ENCODE data around the gene UROC1. TPM values are rescaled to one million over a fixed set of nuclear protein-coding genes. Genes with fewer than 3 reads are reported as not detected.

Gene UROC1
- total and polyA plus RNA-seq, 2 experiments from 2014 or later: not detected

DNA sequence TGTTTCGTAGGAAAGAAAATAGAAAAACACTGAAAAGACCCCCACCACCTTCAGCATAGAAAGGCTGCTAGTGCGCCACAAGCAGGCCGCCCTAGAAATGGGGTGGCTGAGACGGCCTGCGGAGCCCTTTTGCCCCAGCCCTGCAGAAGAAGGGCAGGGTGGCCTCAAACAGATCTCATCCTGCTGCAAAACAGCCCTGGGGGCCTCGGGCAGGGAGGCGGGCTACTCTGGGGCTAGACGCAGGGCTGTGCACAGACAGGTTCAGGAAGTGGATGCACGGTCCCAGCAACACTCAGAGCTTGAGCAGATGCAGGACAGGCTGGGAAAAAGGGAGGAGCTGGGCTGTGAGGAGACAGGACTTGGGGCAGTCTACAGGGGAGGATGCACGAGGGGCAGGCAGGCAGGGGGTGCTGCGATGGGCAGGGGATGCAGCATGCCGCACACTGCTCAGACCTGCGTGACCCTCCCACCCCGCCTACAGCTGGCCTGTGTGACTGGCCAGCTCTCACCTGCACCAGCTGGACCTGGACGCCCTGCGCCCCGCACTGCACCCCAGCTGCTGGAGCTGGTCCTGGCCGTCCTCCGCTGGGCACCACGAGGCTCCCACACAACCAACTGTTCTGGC lies 76.2 kb downstream of the UROC1 start:
- no peaks in the 10 kb centered on the region for H3K79me2 ChIP-seq (replicated peaks; ENCODE audit: insufficient read depth)
- no peak for DNase-seq (ENCODE audit: low spot score)
- H3F3A ChIP-seq (replicated peaks; ENCODE audit: low read depth): no peaks in the 10 kb centered on the region
- H3K27ac Mint-ChIP-seq: no peak overlapping the region; the same call in 1 of the 2 replicates
- no peak overlapping the region for H3K4me2 ChIP-seq
- H3K4me3 Mint-ChIP-seq: no peak overlapping the region
- no peaks in the 10 kb centered on the region for H3K36me3 ChIP-seq (ENCODE audit: insufficient read depth)
- H3K9me2 ChIP-seq (ENCODE audit: insufficient read depth): no peaks in the 10 kb centered on the region
- peaks cover 19% of the 10 kb centered on the region for H3K36me3 Mint-ChIP-seq (ENCODE audit: low read depth)
- ATAC-seq: no peak; the same call in 2 of the 3 replicates
- H3K9me3 Mint-ChIP-seq: no peaks in the 10 kb centered on the region
- H2AFZ ChIP-seq: no peak overlapping the region
- no peaks in the 10 kb centered on the region for H3K27me3 ChIP-seq (ENCODE audit: insufficient read depth)
- H4K20me1 ChIP-seq (replicated peaks; ENCODE audit: insufficient read depth): no peaks in the 10 kb centered on the region; the same call in 1 of the 2 replicates
- no peaks in the 10 kb centered on the region for H3K27me3 Mint-ChIP-seq (ENCODE audit: insufficient read depth, low read depth, poor library complexity)
- H3K27ac ChIP-seq (ENCODE audit: low read depth): no peak overlapping the region; the same call in 1 of the 2 replicates
- peaks cover 41% of the 10 kb centered on the region for H3K4me1 Mint-ChIP-seq
- no peak overlapping the region for H3K4me3 ChIP-seq
- TF ChIP-seq, protein P1, sequence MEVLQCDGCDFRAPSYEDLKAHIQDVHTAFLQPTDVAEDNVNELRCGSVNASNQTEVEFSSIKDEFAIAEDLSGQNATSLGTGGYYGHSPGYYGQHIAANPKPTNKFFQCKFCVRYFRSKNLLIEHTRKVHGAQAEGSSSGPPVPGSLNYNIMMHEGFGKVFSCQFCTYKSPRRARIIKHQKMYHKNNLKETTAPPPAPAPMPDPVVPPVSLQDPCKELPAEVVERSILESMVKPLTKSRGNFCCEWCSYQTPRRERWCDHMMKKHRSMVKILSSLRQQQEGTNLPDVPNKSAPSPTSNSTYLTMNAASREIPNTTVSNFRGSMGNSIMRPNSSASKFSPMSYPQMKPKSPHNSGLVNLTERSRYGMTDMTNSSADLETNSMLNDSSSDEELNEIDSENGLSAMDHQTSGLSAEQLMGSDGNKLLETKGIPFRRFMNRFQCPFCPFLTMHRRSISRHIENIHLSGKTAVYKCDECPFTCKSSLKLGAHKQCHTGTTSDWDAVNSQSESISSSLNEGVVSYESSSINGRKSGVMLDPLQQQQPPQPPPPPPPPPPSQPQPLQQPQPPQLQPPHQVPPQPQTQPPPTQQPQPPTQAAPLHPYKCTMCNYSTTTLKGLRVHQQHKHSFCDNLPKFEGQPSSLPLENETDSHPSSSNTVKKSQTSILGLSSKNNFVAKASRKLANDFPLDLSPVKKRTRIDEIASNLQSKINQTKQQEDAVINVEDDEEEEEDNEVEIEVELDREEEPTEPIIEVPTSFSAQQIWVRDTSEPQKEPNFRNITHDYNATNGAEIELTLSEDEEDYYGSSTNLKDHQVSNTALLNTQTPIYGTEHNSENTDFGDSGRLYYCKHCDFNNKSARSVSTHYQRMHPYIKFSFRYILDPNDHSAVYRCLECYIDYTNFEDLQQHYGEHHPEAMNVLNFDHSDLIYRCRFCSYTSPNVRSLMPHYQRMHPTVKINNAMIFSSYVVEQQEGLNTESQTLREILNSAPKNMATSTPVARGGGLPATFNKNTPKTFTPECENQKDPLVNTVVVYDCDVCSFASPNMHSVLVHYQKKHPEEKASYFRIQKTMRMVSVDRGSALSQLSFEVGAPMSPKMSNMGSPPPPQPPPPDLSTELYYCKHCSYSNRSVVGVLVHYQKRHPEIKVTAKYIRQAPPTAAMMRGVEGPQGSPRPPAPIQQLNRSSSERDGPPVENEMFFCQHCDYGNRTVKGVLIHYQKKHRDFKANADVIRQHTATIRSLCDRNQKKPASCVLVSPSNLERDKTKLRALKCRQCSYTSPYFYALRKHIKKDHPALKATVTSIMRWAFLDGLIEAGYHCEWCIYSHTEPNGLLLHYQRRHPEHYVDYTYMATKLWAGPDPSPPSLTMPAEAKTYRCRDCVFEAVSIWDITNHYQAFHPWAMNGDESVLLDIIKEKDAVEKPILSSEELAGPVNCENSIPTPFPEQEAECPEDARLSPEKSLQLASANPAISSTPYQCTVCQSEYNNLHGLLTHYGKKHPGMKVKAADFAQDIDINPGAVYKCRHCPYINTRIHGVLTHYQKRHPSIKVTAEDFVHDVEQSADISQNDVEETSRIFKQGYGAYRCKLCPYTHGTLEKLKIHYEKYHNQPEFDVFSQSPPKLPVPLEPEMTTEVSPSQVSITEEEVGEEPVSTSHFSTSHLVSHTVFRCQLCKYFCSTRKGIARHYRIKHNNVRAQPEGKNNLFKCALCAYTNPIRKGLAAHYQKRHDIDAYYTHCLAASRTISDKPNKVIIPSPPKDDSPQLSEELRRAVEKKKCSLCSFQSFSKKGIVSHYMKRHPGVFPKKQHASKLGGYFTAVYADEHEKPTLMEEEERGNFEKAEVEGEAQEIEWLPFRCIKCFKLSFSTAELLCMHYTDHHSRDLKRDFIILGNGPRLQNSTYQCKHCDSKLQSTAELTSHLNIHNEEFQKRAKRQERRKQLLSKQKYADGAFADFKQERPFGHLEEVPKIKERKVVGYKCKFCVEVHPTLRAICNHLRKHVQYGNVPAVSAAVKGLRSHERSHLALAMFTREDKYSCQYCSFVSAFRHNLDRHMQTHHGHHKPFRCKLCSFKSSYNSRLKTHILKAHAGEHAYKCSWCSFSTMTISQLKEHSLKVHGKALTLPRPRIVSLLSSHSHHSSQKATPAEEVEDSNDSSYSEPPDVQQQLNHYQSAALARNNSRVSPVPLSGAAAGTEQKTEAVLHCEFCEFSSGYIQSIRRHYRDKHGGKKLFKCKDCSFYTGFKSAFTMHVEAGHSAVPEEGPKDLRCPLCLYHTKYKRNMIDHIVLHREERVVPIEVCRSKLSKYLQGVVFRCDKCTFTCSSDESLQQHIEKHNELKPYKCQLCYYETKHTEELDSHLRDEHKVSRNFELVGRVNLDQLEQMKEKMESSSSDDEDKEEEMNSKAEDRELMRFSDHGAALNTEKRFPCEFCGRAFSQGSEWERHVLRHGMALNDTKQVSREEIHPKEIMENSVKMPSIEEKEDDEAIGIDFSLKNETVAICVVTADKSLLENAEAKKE (CRISPR knock-in tag; IDR thresholded peaks at IDR 0.05): no peak
- no peak for TF ChIP-seq POLR2AphosphoS5 (IDR thresholded peaks at IDR 0.05; ENCODE audit: low read depth)
- no peak for TF ChIP-seq NANOG (IDR thresholded peaks at IDR 0.05; ENCODE audit: borderline replicate concordance)
- TF ChIP-seq, protein P2, sequence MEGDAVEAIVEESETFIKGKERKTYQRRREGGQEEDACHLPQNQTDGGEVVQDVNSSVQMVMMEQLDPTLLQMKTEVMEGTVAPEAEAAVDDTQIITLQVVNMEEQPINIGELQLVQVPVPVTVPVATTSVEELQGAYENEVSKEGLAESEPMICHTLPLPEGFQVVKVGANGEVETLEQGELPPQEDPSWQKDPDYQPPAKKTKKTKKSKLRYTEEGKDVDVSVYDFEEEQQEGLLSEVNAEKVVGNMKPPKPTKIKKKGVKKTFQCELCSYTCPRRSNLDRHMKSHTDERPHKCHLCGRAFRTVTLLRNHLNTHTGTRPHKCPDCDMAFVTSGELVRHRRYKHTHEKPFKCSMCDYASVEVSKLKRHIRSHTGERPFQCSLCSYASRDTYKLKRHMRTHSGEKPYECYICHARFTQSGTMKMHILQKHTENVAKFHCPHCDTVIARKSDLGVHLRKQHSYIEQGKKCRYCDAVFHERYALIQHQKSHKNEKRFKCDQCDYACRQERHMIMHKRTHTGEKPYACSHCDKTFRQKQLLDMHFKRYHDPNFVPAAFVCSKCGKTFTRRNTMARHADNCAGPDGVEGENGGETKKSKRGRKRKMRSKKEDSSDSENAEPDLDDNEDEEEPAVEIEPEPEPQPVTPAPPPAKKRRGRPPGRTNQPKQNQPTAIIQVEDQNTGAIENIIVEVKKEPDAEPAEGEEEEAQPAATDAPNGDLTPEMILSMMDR (conservative IDR thresholded peaks at IDR 0.05; ENCODE audit: low read depth in 2 of 2): no peak
- TF ChIP-seq, protein P3, sequence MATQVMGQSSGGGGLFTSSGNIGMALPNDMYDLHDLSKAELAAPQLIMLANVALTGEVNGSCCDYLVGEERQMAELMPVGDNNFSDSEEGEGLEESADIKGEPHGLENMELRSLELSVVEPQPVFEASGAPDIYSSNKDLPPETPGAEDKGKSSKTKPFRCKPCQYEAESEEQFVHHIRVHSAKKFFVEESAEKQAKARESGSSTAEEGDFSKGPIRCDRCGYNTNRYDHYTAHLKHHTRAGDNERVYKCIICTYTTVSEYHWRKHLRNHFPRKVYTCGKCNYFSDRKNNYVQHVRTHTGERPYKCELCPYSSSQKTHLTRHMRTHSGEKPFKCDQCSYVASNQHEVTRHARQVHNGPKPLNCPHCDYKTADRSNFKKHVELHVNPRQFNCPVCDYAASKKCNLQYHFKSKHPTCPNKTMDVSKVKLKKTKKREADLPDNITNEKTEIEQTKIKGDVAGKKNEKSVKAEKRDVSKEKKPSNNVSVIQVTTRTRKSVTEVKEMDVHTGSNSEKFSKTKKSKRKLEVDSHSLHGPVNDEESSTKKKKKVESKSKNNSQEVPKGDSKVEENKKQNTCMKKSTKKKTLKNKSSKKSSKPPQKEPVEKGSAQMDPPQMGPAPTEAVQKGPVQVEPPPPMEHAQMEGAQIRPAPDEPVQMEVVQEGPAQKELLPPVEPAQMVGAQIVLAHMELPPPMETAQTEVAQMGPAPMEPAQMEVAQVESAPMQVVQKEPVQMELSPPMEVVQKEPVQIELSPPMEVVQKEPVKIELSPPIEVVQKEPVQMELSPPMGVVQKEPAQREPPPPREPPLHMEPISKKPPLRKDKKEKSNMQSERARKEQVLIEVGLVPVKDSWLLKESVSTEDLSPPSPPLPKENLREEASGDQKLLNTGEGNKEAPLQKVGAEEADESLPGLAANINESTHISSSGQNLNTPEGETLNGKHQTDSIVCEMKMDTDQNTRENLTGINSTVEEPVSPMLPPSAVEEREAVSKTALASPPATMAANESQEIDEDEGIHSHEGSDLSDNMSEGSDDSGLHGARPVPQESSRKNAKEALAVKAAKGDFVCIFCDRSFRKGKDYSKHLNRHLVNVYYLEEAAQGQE (IDR thresholded peaks at IDR 0.05; ENCODE audit: unreplicated experiment): no peak
- no peak for TF ChIP-seq ZNF331 (CRISPR knock-in tag; IDR thresholded peaks at IDR 0.05; ENCODE audit: low read depth)
- no peak for TF ChIP-seq CREB1 (CRISPR knock-in tag; IDR thresholded peaks at IDR 0.05; ENCODE audit: low read depth)
- TF ChIP-seq EZH2phosphoT487 (IDR thresholded peaks at IDR 0.05; ENCODE audit: unreplicated experiment): no peak
- no peak for TF ChIP-seq STAT1 (IDR thresholded peaks at IDR 0.05; ENCODE audit: unreplicated experiment)
- TF ChIP-seq ZNF114 (CRISPR knock-in tag; IDR thresholded peaks at IDR 0.05): no peak
- TF ChIP-seq, protein P4, sequence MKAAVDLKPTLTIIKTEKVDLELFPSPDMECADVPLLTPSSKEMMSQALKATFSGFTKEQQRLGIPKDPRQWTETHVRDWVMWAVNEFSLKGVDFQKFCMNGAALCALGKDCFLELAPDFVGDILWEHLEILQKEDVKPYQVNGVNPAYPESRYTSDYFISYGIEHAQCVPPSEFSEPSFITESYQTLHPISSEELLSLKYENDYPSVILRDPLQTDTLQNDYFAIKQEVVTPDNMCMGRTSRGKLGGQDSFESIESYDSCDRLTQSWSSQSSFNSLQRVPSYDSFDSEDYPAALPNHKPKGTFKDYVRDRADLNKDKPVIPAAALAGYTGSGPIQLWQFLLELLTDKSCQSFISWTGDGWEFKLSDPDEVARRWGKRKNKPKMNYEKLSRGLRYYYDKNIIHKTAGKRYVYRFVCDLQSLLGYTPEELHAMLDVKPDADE (IDR thresholded peaks at IDR 0.05): no peak
- TF ChIP-seq EZH2 (IDR thresholded peaks at IDR 0.05; ENCODE audit: low read depth, unreplicated experiment): no peak
- TF ChIP-seq JUNB (IDR thresholded peaks at IDR 0.05; ENCODE audit: unreplicated experiment): no peak
- H3K4me1 ChIP-seq (ENCODE audit: insufficient read depth): peaks cover under 1% of the 10 kb centered on the region; the same call in 1 of the 2 replicates
